VCaP (cell line): ENCODE data around the gene UCP3.
"Not testable (repeated sequence)": the region's sequence is repeated elsewhere in the genome, so short reads cannot be mapped to it uniquely, and the experiment has no call there.

Source experiments
- H3K27ac ChIP-seq: fragments of 450-650 bp; 2 replicates; pipeline ENCODE4 v1.5.1; 2017
- CTCF ChIP-seq: fragments of 450-650 bp; conservative IDR thresholded peaks from 2 replicates; pipeline ENCODE4 v1.5.1; 2017; ENCODE audit warnings: mild to moderate bottlenecking, moderate library complexity

The UCP3 gene

DNA sequence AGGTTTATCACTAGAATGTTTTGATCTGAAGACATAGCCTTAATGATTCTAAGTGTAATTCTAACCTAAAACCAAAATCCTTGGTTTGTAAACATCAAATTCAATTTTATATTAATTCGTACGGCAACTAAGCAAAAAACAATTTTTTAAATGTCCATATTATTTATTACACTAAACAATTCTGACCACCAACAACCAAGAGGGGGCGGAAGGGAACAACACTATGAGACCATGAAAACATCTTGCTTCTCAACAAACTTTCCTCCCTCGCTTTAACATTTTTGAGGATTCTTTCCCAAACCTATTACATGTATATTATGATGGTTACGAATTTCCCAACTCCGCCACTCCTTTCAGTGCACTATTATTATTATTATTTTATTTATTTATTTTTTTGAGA is 19.7 kb downstream of the UCP3 start:
- TF ChIP-seq CTCF: peak; percentile 51
- H3K27ac ChIP-seq: no peak overlapping the region

DNA sequence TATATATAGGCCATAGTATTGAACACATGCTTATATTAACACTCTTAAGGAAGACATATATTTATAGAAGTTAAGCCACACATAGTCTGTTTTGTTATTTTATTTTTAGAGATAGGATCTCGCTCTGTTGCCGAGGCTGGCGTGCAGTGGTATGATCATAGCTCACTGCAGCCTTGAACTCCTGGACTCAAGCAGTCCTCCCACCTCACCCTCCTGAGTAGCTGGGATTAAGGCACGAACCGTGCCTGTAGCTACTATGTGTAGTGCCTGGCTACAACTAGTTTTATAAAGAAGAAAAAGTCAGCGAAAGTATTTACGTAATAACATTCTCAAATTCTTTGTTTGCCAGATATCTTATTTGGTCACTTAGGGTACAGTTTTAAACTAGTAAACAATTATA is 20.7 kb downstream of the UCP3 start:
- no peak overlapping the region for H3K27ac ChIP-seq
- TF ChIP-seq CTCF: no peak

DNA sequence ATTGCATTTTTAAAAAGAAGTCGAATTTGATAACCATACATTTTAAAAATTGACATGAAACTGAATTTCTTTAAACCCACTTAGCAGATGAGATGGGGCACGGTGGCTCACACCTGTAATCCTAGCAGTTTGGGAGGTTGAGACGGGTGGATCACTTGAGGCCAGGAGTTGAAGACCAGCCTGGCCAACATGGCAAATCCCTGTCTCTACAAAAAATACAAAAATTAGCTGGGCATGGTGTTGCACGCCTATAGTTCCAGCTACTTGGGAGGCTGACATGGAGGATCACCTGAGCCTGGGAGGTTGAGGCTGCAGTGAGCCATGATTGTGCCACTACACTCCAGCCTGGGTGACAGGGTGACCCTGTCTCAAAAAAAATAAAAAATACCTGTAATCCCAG is 23.2 kb downstream of the UCP3 start:
- not testable (repeated sequence) for H3K27ac ChIP-seq

DNA sequence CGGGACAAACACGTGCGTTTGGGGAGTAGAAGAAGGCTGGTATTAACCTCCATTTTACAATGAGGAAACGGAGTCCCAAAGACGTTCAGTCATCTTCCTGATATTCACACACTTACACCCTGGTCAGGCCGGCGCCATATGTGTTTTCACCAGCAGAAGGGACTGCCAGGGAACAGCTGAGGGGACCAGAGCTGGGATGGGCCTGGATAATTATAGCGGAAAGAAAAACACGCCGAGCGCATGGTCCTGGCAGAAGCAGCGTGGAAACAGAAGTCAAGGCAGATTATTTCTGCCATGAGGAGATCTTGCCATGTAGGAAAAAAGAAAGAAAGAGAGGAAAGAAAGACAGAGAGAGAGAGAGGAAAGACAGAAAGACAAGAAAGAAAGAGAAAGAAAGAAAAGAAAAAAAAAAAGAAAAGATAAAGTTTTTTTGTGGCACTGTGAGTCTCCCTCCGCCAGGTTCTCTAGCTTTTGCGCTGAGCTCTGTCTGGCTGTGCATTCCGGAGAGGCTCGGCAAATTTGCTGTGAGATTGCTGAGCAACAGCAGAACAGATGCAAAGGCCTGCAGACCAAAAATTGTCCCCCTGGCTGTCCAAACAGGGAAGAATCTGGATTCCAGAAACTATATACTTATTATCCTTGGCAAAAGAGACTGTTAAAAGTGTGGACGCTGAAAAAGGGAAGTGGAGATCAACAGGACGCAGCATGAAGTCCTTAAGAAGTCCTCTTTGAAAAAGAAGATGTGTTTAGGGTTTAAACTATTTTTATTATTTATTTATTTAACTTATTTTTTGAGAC is 24.9 kb downstream of the UCP3 start:
- peak overlapping the region; percentile 75 for H3K27ac ChIP-seq
- no peak for TF ChIP-seq CTCF

DNA sequence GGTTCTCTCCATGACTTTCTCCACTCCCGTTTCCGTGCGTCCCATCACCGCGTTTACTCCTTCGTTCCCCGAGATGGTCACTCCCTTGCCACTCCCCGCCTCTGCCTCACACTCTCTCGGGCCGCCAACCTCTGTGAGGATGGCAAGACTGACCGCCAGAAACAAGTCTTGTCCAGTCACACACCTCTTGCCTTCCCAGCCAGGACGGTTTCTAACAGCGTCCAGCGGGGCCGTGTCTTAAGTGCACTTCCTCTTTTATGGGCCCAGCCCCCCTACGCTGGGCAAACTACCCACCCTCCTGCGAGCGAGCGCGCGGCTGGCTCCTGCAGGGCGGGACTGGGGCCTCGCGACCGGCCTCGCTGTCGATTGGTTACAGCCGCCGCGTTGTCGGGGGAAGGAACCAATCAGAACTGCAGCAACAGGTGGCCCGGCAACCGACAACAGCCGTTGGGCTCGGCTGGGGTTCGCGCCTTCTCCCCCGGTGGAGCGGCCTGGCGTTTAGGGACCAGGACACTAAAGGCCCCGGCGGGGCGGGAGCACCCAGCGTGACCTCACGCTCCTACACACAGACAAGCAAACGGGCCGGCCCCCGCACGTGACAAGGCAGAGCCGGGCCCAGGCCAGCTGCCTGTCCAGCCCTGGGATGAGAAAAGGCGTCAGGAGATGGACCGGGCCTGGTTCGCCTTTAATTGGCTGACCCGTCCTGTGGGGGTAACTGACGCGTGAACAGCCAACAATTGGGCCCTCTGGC is 25.7 kb downstream of the UCP3 start:
- peak overlapping the region; percentile 75 for H3K27ac ChIP-seq
- TF ChIP-seq CTCF: no peak

DNA sequence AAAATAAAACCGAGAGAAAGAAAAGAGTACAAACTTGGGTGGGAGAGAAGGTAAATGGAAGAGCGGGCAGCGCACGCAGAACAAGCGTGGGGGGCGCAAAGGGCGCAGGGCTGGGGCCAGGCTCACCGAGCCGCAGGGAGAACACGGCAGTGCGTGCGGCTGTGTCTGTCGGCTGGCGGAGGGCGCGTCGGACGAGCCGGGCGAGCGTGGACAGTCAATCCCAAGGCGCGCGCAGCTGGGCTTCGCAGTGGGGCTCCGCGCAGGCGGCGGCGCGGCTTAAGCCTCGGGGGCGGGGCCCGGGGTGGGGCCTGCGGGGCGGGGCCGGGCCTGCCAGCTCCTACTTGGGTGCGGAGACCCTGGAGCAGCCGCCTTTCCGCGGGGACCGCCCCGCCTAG is 26.3 kb downstream of the UCP3 start, which contains the start of gene UCP2:
Gene UCP2, minus strand, starts transcription at position 249 of the 395 bp plus-strand sequence. CDS start 4,465 bp downstream, outside the sequence.
- TF ChIP-seq CTCF: no peak
- peak within 1 kb of the TSS; percentile 75 for H3K27ac ChIP-seq

DNA sequence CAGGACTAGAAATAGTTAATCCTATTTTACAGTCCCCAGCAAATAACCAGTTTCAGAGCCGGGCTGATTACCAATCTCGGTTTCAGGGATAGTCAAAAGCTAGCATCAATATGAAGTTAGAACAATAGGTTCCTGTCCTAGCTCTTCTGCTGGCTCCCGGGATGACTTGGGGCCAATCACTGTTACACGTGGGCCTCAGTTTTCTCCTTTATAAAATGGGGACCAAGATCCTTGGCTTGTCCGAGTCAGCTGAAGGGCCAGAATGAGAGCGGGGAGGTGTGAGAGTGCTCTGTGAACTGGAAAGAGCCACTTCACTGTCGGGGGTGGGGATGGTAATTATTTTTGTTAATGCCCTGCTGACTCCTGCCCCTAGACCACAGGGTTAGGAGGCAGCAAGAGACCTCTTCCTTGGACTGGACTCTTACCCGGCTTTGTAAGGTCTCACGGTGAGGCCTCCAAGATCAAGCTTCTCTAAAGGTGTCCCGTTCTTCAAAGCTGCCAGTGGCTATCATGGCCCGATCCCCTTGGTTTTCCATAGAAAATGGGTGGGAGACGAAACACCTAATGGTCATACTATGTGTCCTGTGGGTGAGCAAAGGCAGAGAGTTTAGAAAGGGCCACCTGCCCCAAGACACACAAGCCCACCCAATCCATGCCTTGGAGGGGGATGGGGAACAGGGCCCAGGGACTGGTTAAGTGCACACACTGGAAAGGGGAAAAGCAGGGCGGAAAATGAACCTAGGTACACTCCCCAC is 27.7 kb downstream of the UCP3 start:
- no peak overlapping the region for H3K27ac ChIP-seq
- TF ChIP-seq CTCF: no peak
